IMR-90 (cell line): ENCODE results near the gene IFIT1. TPM values are rescaled to one million over a fixed set of nuclear protein-coding genes. Genes with fewer than 3 reads are reported as not detected.

Source experiments
- ATAC-seq: fragments of 200-7000 bp; cut with Tn5 transposase; 2 replicates; pipeline ENCODE4 v1.9.1; 2020; ENCODE audit warnings: low read depth, mild to moderate bottlenecking, moderate library complexity
- BruUV-seq: library from RNA; stranded (reverse); fragments of 400-500 nt; replicated peaks from 2 replicates; lab custom pipeline; 2021; lab: Mats Ljungman, UMichigan
- CTCF ChIA-PET: fragments of 300-600 bp; formaldehyde crosslinking; extraction: SDS; loops from one replicate; lab custom pipeline; 2021; ENCODE audit warnings: antibody characterized with exemption; lab: Yijun Ruan, JAX
- POLR2A ChIA-PET: fragments of 300-600 bp; sonication (Branson Sonifier 250); formaldehyde crosslinking; loops from one replicate; lab custom pipeline; 2022; ENCODE audit warnings: antibody characterized with exemption; ENCODE audit not compliant: unreplicated experiment; lab: Charles Lee
- DNase-seq: peaks from one replicate; pipeline ENCODE4 v3.0.0; 2013
- H2AFZ ChIP-seq: replicated peaks from 2 replicates; pipeline ENCODE3; 2013; ENCODE audit warnings: low read length, mild to moderate bottlenecking; ENCODE audit not compliant: poor library complexity
- H2AK5ac ChIP-seq: 2 replicates; pipeline ENCODE4 v1.6.1; 2013; ENCODE audit warnings: low read depth, low read length, inconsistent platforms
- H2AK9ac ChIP-seq: replicated peaks from 2 replicates; pipeline ENCODE3; 2013; ENCODE audit warnings: mild to moderate bottlenecking, low read depth, low read length, moderate library complexity; ENCODE audit not compliant: poor library complexity
- H2BK120ac ChIP-seq: 2 replicates; pipeline ENCODE4 v1.6.1; 2013; ENCODE audit warnings: low read depth, low read length, inconsistent platforms
- H2BK15ac ChIP-seq: 3 replicates; pipeline ENCODE4 v1.6.1; 2013; ENCODE audit warnings: low read depth, low read length, inconsistent platforms
- H2BK20ac ChIP-seq: 2 replicates; pipeline ENCODE4 v1.6.1; 2013; ENCODE audit warnings: low read depth, mild to moderate bottlenecking, inconsistent platforms, low read length, moderate library complexity
- H2BK5ac ChIP-seq: 2 replicates; pipeline ENCODE4 v1.6.1; 2013; ENCODE audit warnings: mild to moderate bottlenecking, low read depth, low read length, inconsistent platforms; ENCODE audit not compliant: poor library complexity, severe bottlenecking
- H3K14ac ChIP-seq: replicated peaks from 2 replicates; pipeline ENCODE4 v1.6.1; 2013; ENCODE audit warnings: low read depth, low read length, inconsistent platforms
- H3K18ac ChIP-seq: 2 replicates; pipeline ENCODE4 v1.6.1; 2013; ENCODE audit warnings: low read depth, low read length, control low read depth
- H3K23ac ChIP-seq: 2 replicates; pipeline ENCODE4 v1.6.1; 2013; ENCODE audit warnings: low read depth, low read length, inconsistent platforms
- H3K27ac ChIP-seq: 2 replicates; pipeline ENCODE4 v1.5.1; 2013; ENCODE audit warnings: mild to moderate bottlenecking, control low read depth, low read length; ENCODE audit not compliant: insufficient read depth
- H3K27me3 ChIP-seq: 2 replicates; pipeline ENCODE4 v1.6.1; 2013; ENCODE audit warnings: low read length; ENCODE audit not compliant: control insufficient read depth, insufficient read depth
- H3K36me3 ChIP-seq: 2 replicates; pipeline ENCODE4 v1.6.1; 2013; ENCODE audit warnings: low read length, mixed read lengths; ENCODE audit not compliant: control insufficient read depth, insufficient read depth
- H3K4ac ChIP-seq: 2 replicates; pipeline ENCODE4 v1.6.1; 2013; ENCODE audit warnings: low read depth, low read length, inconsistent platforms
- H3K4me1 ChIP-seq: 2 replicates; pipeline ENCODE4 v1.6.1; 2013; ENCODE audit warnings: low read length, mixed read lengths; ENCODE audit not compliant: control insufficient read depth, insufficient read depth
- H3K4me2 ChIP-seq: 2 replicates; pipeline ENCODE4 v1.6.1; 2013; ENCODE audit warnings: low read depth, mild to moderate bottlenecking, control low read depth, low read length, moderate library complexity
- H3K4me3 ChIP-seq: 2 replicates; pipeline ENCODE4 v1.5.1; 2013; ENCODE audit warnings: low read depth, mild to moderate bottlenecking, control low read depth, low read length, moderate library complexity; ENCODE audit not compliant: insufficient read depth
- H3K56ac ChIP-seq: 2 replicates; pipeline ENCODE4 v1.6.1; 2013; ENCODE audit warnings: low read length, inconsistent platforms; ENCODE audit not compliant: insufficient read depth; ENCODE audit errors: extremely low read depth
- H3K79me1 ChIP-seq, 2 experiments: 2 replicates each; pipeline ENCODE4 v1.6.1; 2013; ENCODE audit warnings: low read length in 2 of 2, inconsistent platforms in 1 of 2, low read depth in 1 of 2
- H3K9ac ChIP-seq: 2 replicates; pipeline ENCODE4 v1.6.1; 2013; ENCODE audit warnings: low read depth, low read length, control low read depth
- H3K9me1 ChIP-seq: 2 replicates; pipeline ENCODE4 v1.6.1; 2013; ENCODE audit warnings: low read length, inconsistent platforms; ENCODE audit not compliant: insufficient read depth
- H3K9me3 ChIP-seq: 2 replicates; pipeline ENCODE4 v1.6.1; 2013; ENCODE audit warnings: low read length; ENCODE audit not compliant: control insufficient read depth, insufficient read depth
- H4K20me1 ChIP-seq: 2 replicates; pipeline ENCODE4 v1.6.1; 2013; ENCODE audit warnings: low read length, inconsistent platforms; ENCODE audit not compliant: insufficient read depth
- H4K5ac ChIP-seq: 2 replicates; pipeline ENCODE4 v1.6.1; 2013; ENCODE audit warnings: mild to moderate bottlenecking, low read depth, low read length, control low read depth
- H4K8ac ChIP-seq, 2 experiments: 2 replicates each; pipeline ENCODE4 v1.6.1; 2013; ENCODE audit warnings: low read depth in 2 of 2, low read length in 2 of 2, control low read depth in 1 of 2, inconsistent platforms in 1 of 2
- H4K91ac ChIP-seq: 2 replicates; pipeline ENCODE4 v1.6.1; 2013; ENCODE audit warnings: low read depth, low read length, inconsistent platforms; ENCODE audit not compliant: insufficient read depth
- BHLHE40 ChIP-seq: fragments of 150-350 bp; IDR thresholded peaks from 2 replicates; pipeline ENCODE4 v1.6.1; 2016; ENCODE audit warnings: mild to moderate bottlenecking, low read depth, low read length
- CEBPB ChIP-seq: IDR thresholded peaks from 2 replicates; pipeline ENCODE4 v1.6.1; 2012; ENCODE audit warnings: low read depth, low read length, improper control_type of control experiment
- CHD1 ChIP-seq: IDR thresholded peaks from 2 replicates; pipeline ENCODE4 v1.6.1; 2012; ENCODE audit warnings: low read depth, low read length, improper control_type of control experiment
- FOS ChIP-seq: fragments of 150-350 bp; IDR thresholded peaks from 2 replicates; pipeline ENCODE4 v1.6.1; 2016; ENCODE audit warnings: low read depth, low read length
- MAZ ChIP-seq: IDR thresholded peaks from 2 replicates; pipeline ENCODE4 v1.6.1; 2012; ENCODE audit warnings: low read depth, mild to moderate bottlenecking, low read length, improper control_type of control experiment, moderate library complexity, borderline replicate concordance
- NFE2L2 ChIP-seq: fragments of 150-350 bp; IDR thresholded peaks from 2 replicates; pipeline ENCODE4 v1.6.1; 2016; ENCODE audit warnings: low read depth, mild to moderate bottlenecking, low read length
- POLR2A ChIP-seq: IDR thresholded peaks from 2 replicates; pipeline ENCODE4 v1.6.1; 2012; ENCODE audit warnings: mild to moderate bottlenecking, low read depth, low read length
- RAD21 ChIP-seq: IDR thresholded peaks from 2 replicates; pipeline ENCODE4 v1.6.1; 2012; ENCODE audit warnings: low read length, improper control_type of control experiment
- RFX5 ChIP-seq: IDR thresholded peaks from 2 replicates; pipeline ENCODE4 v1.8.0; 2012; ENCODE audit warnings: low read depth, mild to moderate bottlenecking, low read length, moderate library complexity
- SMC3 ChIP-seq: fragments of 150-350 bp; IDR thresholded peaks from 2 replicates; pipeline ENCODE4 v1.6.1; 2016; ENCODE audit warnings: low read depth, mild to moderate bottlenecking, antibody characterized with exemption, low read length, moderate library complexity
- WGBS, 2 experiments: methylation state at CpG; one replicate each; pipeline versions ENCODE4 v1.1.5 to v1.1.7; 2013; ENCODE audit warnings: missing lambda C conversion rate in 2 of 2; ENCODE audit not compliant: insufficient read length in 1 of 2; ENCODE audit errors: extremely low coverage in 2 of 2; 5-methylcytosine and 5-hydroxymethylcytosine counted together
- dilution Hi-C: fragments of 300-500 bp; cut with HindIII; formaldehyde crosslinking; loops from one replicate; pipeline ENCODE4 v1.14.3; 2018; ENCODE audit warnings: low sequenced_read_pairs; ENCODE audit not compliant: unreplicated experiment
- in situ Hi-C: fragments of 300-500 bp; cut with MboI; formaldehyde crosslinking; loops from 3 replicates; pipeline ENCODE4 v1.14.3; 2019; ENCODE audit warnings: low sequenced_read_pairs, inconsistent platforms, mixed read lengths
- intact Hi-C: fragments of 100-400 bp; cut with micrococcal nuclease; formaldehyde crosslinking; loops from 2 replicates; pipeline ENCODE4 v1.10.0; 2022
- polyA plus RNA-seq, 3 experiments: library from polyadenylated mRNA; depleted of rRNA; stranded (reverse); fragments of >200 nt; gene quantifications; 2 replicates each; pipeline ENCODE4 v1.2.3, GENCODE V29; 2012; ENCODE audit warnings: low replicate concordance in 1 of 3
- total RNA-seq: library from RNA; depleted of rRNA; stranded (reverse); fragments of >200 nt; gene quantifications from 2 replicates; pipeline ENCODE4 v1.2.3, GENCODE V29; 2012
- TF ChIP-seq, protein P1 (sequence below): fragments of 150-350 bp; IDR thresholded peaks from 2 replicates; pipeline ENCODE4 v1.6.1; 2016; ENCODE audit warnings: low read depth, mild to moderate bottlenecking, low read length, moderate library complexity, borderline replicate concordance
- TF ChIP-seq, protein P2 (sequence below): fragments of 150-350 bp; IDR thresholded peaks from 2 replicates; pipeline ENCODE4 v1.6.1; 2017; ENCODE audit warnings: mild to moderate bottlenecking, antibody characterized with exemption, low read length, low read depth

The IFIT1 gene
- total and polyA plus RNA-seq, 2 of the 4 experiments (the other 2 are of a cell fraction): 6.1 to 6.8 TPM

DNA sequence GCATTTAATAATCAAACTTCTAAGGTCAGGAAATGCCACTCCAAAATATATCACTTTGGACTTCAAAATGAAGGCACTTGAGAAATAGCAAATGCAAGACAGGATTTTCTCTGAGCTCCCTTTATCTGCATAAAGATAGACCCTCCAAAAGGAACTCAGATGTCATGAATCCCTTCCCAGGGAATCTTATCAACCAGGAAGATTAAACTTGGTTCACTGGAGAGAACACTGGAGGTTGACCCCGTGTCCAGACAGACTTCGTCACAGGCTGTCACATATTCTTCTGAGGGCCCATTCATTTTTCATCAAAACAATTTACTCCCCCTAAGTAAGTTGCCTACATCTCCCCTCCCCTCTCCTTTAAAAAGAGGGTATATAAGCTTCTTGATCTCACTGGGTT, 43.4 kb upstream of the IFIT1 start:
- CTCF ChIA-PET: no interaction called here

More for the DNA sequence above, 43.4 kb upstream of the IFIT1 start:
- WGBS, 2 experiments: 17% methylated on average over 1 of the region's 2 CpGs; no CpG with 5 or more reads in 1 of the 2 experiments
- no peaks in the 10 kb centered on the region for H3K27me3 ChIP-seq
- H3K9me1 ChIP-seq: peaks cover 5% of the 10 kb centered on the region
- no TSS peak for BruUV-seq
- H2BK20ac ChIP-seq: no peak overlapping the region
- no peak overlapping the region for H3K14ac ChIP-seq
- no peak for TF ChIP-seq MAZ
- no peak for TF ChIP-seq RAD21
- TF ChIP-seq CEBPB: no peak
- TF ChIP-seq RFX5: no peak
- no peak for TF ChIP-seq BHLHE40
- no peak for TF ChIP-seq POLR2A
- TF ChIP-seq CHD1: no peak
- TF ChIP-seq, protein P1, sequence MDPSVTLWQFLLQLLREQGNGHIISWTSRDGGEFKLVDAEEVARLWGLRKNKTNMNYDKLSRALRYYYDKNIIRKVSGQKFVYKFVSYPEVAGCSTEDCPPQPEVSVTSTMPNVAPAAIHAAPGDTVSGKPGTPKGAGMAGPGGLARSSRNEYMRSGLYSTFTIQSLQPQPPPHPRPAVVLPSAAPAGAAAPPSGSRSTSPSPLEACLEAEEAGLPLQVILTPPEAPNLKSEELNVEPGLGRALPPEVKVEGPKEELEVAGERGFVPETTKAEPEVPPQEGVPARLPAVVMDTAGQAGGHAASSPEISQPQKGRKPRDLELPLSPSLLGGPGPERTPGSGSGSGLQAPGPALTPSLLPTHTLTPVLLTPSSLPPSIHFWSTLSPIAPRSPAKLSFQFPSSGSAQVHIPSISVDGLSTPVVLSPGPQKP: no peak
- no peak for TF ChIP-seq NFE2L2
- no peak for TF ChIP-seq SMC3
- no peak for TF ChIP-seq FOS
- TF ChIP-seq, protein P2, sequence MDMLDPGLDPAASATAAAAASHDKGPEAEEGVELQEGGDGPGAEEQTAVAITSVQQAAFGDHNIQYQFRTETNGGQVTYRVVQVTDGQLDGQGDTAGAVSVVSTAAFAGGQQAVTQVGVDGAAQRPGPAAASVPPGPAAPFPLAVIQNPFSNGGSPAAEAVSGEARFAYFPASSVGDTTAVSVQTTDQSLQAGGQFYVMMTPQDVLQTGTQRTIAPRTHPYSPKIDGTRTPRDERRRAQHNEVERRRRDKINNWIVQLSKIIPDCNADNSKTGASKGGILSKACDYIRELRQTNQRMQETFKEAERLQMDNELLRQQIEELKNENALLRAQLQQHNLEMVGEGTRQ: no peak
- no peak overlapping the region for H3K4me3 ChIP-seq
- no peak for ATAC-seq
- H3K4me2 ChIP-seq: no peak overlapping the region
- no peak overlapping the region for H3K23ac ChIP-seq
- no peak overlapping the region for H2BK120ac ChIP-seq
- no peak for DNase-seq
- no peak overlapping the region for H2BK5ac ChIP-seq
- no peak overlapping the region for H4K91ac ChIP-seq
- no peak overlapping the region for H3K4ac ChIP-seq
- H2AK5ac ChIP-seq: no peak overlapping the region
- H4K5ac ChIP-seq: no peak overlapping the region
- no peak overlapping the region for H4K8ac ChIP-seq
- H2AFZ ChIP-seq: no peak overlapping the region
- in situ Hi-C loops (no loop called here), intact Hi-C loops (no loop called here), dilution Hi-C loops (no loop called here)
- peaks cover 20% of the 10 kb centered on the region for H3K4me1 ChIP-seq
- H3K56ac ChIP-seq: no peak overlapping the region
- H3K9me3 ChIP-seq: no peaks in the 10 kb centered on the region
- no peaks in the 10 kb centered on the region for H3K36me3 ChIP-seq
- POLR2A ChIA-PET: no interaction called here
- no peaks in the 10 kb centered on the region for H3K79me1 ChIP-seq
- H3K18ac ChIP-seq: no peak overlapping the region
- H3K9ac ChIP-seq: no peak overlapping the region
- H2BK15ac ChIP-seq: no peak overlapping the region
- H4K20me1 ChIP-seq: no peaks in the 10 kb centered on the region
- no peak overlapping the region for H2AK9ac ChIP-seq
- H3K27ac ChIP-seq: no peak overlapping the region
